HG03571 (cell line): ENCODE data around the gene NRF1.

Experiments
- ATAC-seq: cut with Tn5 transposase; IDR thresholded peaks from one replicate; pipeline ENCODE4 v1.9.1; 2021; ENCODE audit not compliant: unreplicated experiment

The NRF1 gene

GRCh38 chr7:129769400-129769774, 157.9 kb downstream of the NRF1 start:
- ATAC-seq = no peak

- ATAC-seq = no peak
These were observed 158.6 kb downstream of the NRF1 start for GRCh38 chr7:129769866-129770808.

GRCh38 chr7:129771201-129771927, 159.8 kb downstream of the NRF1 start:
- no peak for ATAC-seq

- ATAC-seq = no peak
These were observed 160.5 kb downstream of the NRF1 start for GRCh38 chr7:129771928-129772479.

GRCh38 chr7:129772646-129773280, 161.2 kb downstream of the NRF1 start:
- ATAC-seq = no peak

- no peak for ATAC-seq
These were observed 161.8 kb downstream of the NRF1 start for GRCh38 chr7:129773328-129773731.

- ATAC-seq = no peak
These were observed 162.4 kb downstream of the NRF1 start for GRCh38 chr7:129773871-129774270.

GRCh38 chr7:129774359-129774758, 162.8 kb downstream of the NRF1 start:
- no peak for ATAC-seq

GRCh38 chr7:129774871-129775694, 163.6 kb downstream of the NRF1 start:
- ATAC-seq = no peak

GRCh38 chr7:129775695-129776361, 164.3 kb downstream of the NRF1 start:
- no peak for ATAC-seq

- no peak for ATAC-seq
These were observed 164.8 kb downstream of the NRF1 start for GRCh38 chr7:129776362-129776722.

- no peak for ATAC-seq
These were observed 165.8 kb downstream of the NRF1 start for GRCh38 chr7:129777195-129777844.

- ATAC-seq = no peak
These were observed 166.7 kb downstream of the NRF1 start for GRCh38 chr7:129777993-129778769.

- no peak for ATAC-seq
These were observed 167.5 kb downstream of the NRF1 start for GRCh38 chr7:129778770-129779601.

GRCh38 chr7:129779602-129780256, 168.2 kb downstream of the NRF1 start:
- no peak for ATAC-seq

- no peak for ATAC-seq
These were observed 168.9 kb downstream of the NRF1 start for GRCh38 chr7:129780257-129780973.
